Psoas muscle (tissue), 8 donors: Measurements from ENCODE around the gene SPANXD. TPM values are rescaled to one million over a fixed set of nuclear protein-coding genes. Genes with fewer than 3 reads are reported as not detected.

ENCODE experiments used
- ATAC-seq, 4 donors: fragments of 200-7000 bp; cut with Tn5 transposase; one replicate each; pipeline ENCODE4 v1.9.1; 2020; ENCODE audit warnings: moderate library complexity in 3 of 4, mild to moderate bottlenecking in 2 of 4
- DNase-seq, 2 donors: peaks; one replicate each; pipeline ENCODE4 v3.0.0-alpha.2; 2020
- H3K27ac ChIP-seq: fragments of 200-600 bp; one replicate; pipeline ENCODE4 v1.8.0; 2022
- H3K27me3 ChIP-seq, 3 donors: fragments of 200-600 bp in 1 of 3; one replicate each; pipeline versions ENCODE4 v1.6.1 to v1.8.0; 2013 to 2022; ENCODE audit warnings: low read length in 2 of 3, mild to moderate bottlenecking in 2 of 3, moderate library complexity in 1 of 3; ENCODE audit not compliant: insufficient read depth in 3 of 3
- H3K36me3 ChIP-seq, 2 donors: fragments of 200-600 bp in 1 of 2; one replicate each; pipeline versions ENCODE4 v1.6.1 to v1.8.0; 2013 to 2022; ENCODE audit warnings: low read depth in 1 of 2, mild to moderate bottlenecking in 1 of 2, moderate library complexity in 1 of 2; ENCODE audit not compliant: insufficient read depth in 1 of 2
- H3K4me1 ChIP-seq: fragments of 200-600 bp; one replicate; pipeline ENCODE4 v1.8.0; 2022
- H3K4me3 ChIP-seq: fragments of 200-600 bp; one replicate; pipeline ENCODE4 v1.8.0; 2022; ENCODE audit warnings: mild to moderate bottlenecking
- H3K9me3 ChIP-seq: fragments of 200-600 bp; one replicate; pipeline ENCODE4 v1.8.0; 2022
- CTCF ChIP-seq: fragments of 200-600 bp; IDR thresholded peaks from one replicate; pipeline ENCODE4 v1.8.0; 2022; ENCODE audit warnings: antibody characterized with exemption
- WGBS, 3 donors: extraction: QIAGEN DNeasy Blood & Tissue Kit; methylation state at CpG; one replicate each; pipeline versions ENCODE4 v1.1.6 to v1.1.7; 2013; 5-methylcytosine and 5-hydroxymethylcytosine counted together
- intact Hi-C, 2 donors: fragments of 100-400 bp; cut with DNase I; formaldehyde crosslinking; loops; one replicate each; pipeline versions ENCODE4 v1.11.0 to v1.14.2; 2022
- polyA plus RNA-seq, 3 donors: library from polyadenylated mRNA; stranded (reverse); fragments of 200-250 nt; gene quantifications; one replicate each; pipeline ENCODE4 v1.2.3, GENCODE V29; 2013
- total RNA-seq, 4 donors: library from RNA; stranded (reverse); fragmentation: NEBNext Ultra II Directional in 2 of 4; extraction: Animal tissue kit (Norgen Biotek cat#: 25700) in 2 of 4; gene quantifications; one replicate each; pipeline versions ENCODE4 v1.2.1 to v1.2.4, GENCODE V29; 2021 to 2023
- donor health status: healthy with polysubstance abuse.
- donor health status: DM: no; HTN: no; CAD: no; lungs with moderate emphysema.
- donor health status: Bipolar disorder and iron deficiency.
- donor health status: healthy.
- donor health status: DM: yes; HTN: yes; CAD: no.
- donor health status: DM: no; HTN: no; CAD: no.
- donor health status: DM: no; HTN: no; CAD: no.
- donor health status: DM: yes; HTN: yes; CAD: no.

The SPANXD gene
- total and polyA plus RNA-seq, 7 donors: not detected

- no peaks in the 10 kb centered on the region for H3K36me3 ChIP-seq
- intact Hi-C loops: no loop called here
These were observed 25.6 kb upstream of the SPANXD start for GRCh38 chrX:141724186-141724585.

GRCh38 chrX:141714680-141715079 is 16.1 kb upstream of the SPANXD start:
- intact Hi-C loops: no loop called here
- TF ChIP-seq CTCF: no peak
- H3K27me3 ChIP-seq: no peaks in the 10 kb centered on the region
- no peaks in the 10 kb centered on the region for H3K36me3 ChIP-seq
- no peak for DNase-seq
- H3K27ac ChIP-seq: no peak overlapping the region
- no peak overlapping the region for H3K4me3 ChIP-seq
- ATAC-seq: no peak
- no peaks in the 10 kb centered on the region for H3K9me3 ChIP-seq
- whole genome bisulfite sequencing, 3 donors: 45 to 62% (median 47%) methylated on average over 3 of the region's 3 CpGs
- H3K4me1 ChIP-seq: no peaks in the 10 kb centered on the region

More at GRCh38 chrX:141724186-141724585, 25.6 kb upstream of the SPANXD start:
- no peaks in the 10 kb centered on the region for H3K4me1 ChIP-seq
- no peak overlapping the region for H3K4me3 ChIP-seq
- no peak overlapping the region for H3K27ac ChIP-seq
- no peak for TF ChIP-seq CTCF
- no peaks in the 10 kb centered on the region for H3K9me3 ChIP-seq
- 55 to 69% (median 60%) methylated on average over 3 of the region's 3 CpGs for WGBS, 3 donors
- ATAC-seq: no peak
- H3K27me3 ChIP-seq: no peaks in the 10 kb centered on the region
- no peak for DNase-seq

- WGBS, 3 donors: 77 to 90% (median 83%) methylated on average over 4 of the region's 4 CpGs
- TF ChIP-seq CTCF: no peak
- ATAC-seq: no peak
- Histone ChIP-seq H3K9me3 (no peaks in the 10 kb centered on the region), H3K36me3 (no peaks in the 10 kb centered on the region), H3K4me3 (no peak overlapping the region), H3K4me1 (no peaks in the 10 kb centered on the region), H3K27me3 (no peaks in the 10 kb centered on the region), H3K27ac (no peak overlapping the region)
- intact Hi-C loops: no loop called here
- DNase-seq: no peak
These were observed 2.5 kb upstream of the SPANXD start for GRCh38 chrX:141701072-141701471.

- no peaks in the 10 kb centered on the region for H3K4me1 ChIP-seq
- no peaks in the 10 kb centered on the region for H3K9me3 ChIP-seq
- H3K27ac ChIP-seq: no peak overlapping the region
- H3K36me3 ChIP-seq: no peaks in the 10 kb centered on the region
- TF ChIP-seq CTCF: no peak
- H3K27me3 ChIP-seq: no peaks in the 10 kb centered on the region
- DNase-seq (no peak), ATAC-seq (no peak)
- no peak overlapping the region for H3K4me3 ChIP-seq
- 71 to 92% (median 73%) methylated on average over 2 of the region's 2 CpGs for WGBS, 3 donors
- intact Hi-C loops: no loop called here
These were observed 24.6 kb downstream of the SPANXD start for GRCh38 chrX:141673946-141674345.

GRCh38 chrX:141669689-141670088 is 28.9 kb downstream of the SPANXD start:
- Histone ChIP-seq H3K9me3 (no peaks in the 10 kb centered on the region), H3K27me3 (no peaks in the 10 kb centered on the region), H3K4me1 (no peaks in the 10 kb centered on the region), H3K27ac (no peak overlapping the region), H3K36me3 (no peaks in the 10 kb centered on the region), H3K4me3 (no peak overlapping the region)
- WGBS, 3 donors: 26 to 55% (median 28%) methylated on average over 1 of the region's 1 CpG
- DNase-seq (no peak), ATAC-seq (no peak)
- intact Hi-C loops: no loop called here
- no peak for TF ChIP-seq CTCF
